Measurements from ENCODE around the gene SYNRG. TPM values are rescaled to one million over a fixed set of nuclear protein-coding genes. Genes with fewer than 3 reads are reported as not detected.

The SYNRG gene
- total and polyA plus RNA-seq, 2 of the 13 experiments (the other 11 are each of a cell fraction or from before 2014, with no cell fraction given) = 7.3 to 8.7 TPM

GRCh38 chr17:37643118-37643766 is 34.0 kb upstream of the SYNRG start, which contains the start of gene DDX52 (continued):
- TF ChIP-seq ZNF512B (CRISPR knock-in tag; IDR thresholded peaks at IDR 0.05; ENCODE audit: borderline replicate concordance) = no peak
- TF ChIP-seq IKZF4 (CRISPR knock-in tag; IDR thresholded peaks at IDR 0.05; ENCODE audit: borderline replicate concordance, low read depth, not compliant biosample characterization) = no peak
- no peak for TF ChIP-seq CHD4 (IDR thresholded peaks at IDR 0.05; ENCODE audit: borderline replicate concordance, low read length)
- no peak for TF ChIP-seq ZNF543 (CRISPR knock-in tag; IDR thresholded peaks at IDR 0.05)
- TF ChIP-seq GFI1 (CRISPR knock-in tag; IDR thresholded peaks at IDR 0.05; ENCODE audit: borderline replicate concordance) = no peak
- TF ChIP-seq ZNF790 (CRISPR knock-in tag; IDR thresholded peaks at IDR 0.05; ENCODE audit: borderline replicate concordance) = no peak
- no peak for TF ChIP-seq ZNF644 (CRISPR knock-in tag; IDR thresholded peaks at IDR 0.05; ENCODE audit: low read depth)
- TF ChIP-seq ARID3A (IDR thresholded peaks at IDR 0.05; ENCODE audit: low read depth, low read length) = no peak
- TF ChIP-seq CEBPZ (IDR thresholded peaks at IDR 0.05; ENCODE audit: low read length) = no peak
- no peak for TF ChIP-seq TFAP4 (IDR thresholded peaks at IDR 0.05; ENCODE audit: borderline replicate concordance, low read depth)
- TF ChIP-seq ZSCAN20 (CRISPR knock-in tag; IDR thresholded peaks at IDR 0.05; ENCODE audit: borderline replicate concordance) = no peak
- no peak for TF ChIP-seq ZBTB37 (CRISPR knock-in tag; IDR thresholded peaks at IDR 0.05)
- TF ChIP-seq SIX1 (CRISPR knock-in tag; IDR thresholded peaks at IDR 0.05; ENCODE audit: borderline replicate concordance) = no peak
- TF ChIP-seq HOXA3 (CRISPR knock-in tag; IDR thresholded peaks at IDR 0.05) = peak; percentile 78
- no peak for TF ChIP-seq SOX6 (IDR thresholded peaks at IDR 0.05)
- TF ChIP-seq SOX6 (CRISPR knock-in tag; IDR thresholded peaks at IDR 0.05) = 0 out of 2 replicates have a peak, but pooled peaks have one; percentile 30
- TF ChIP-seq ELF1 (CRISPR knock-in tag; IDR thresholded peaks at IDR 0.05) = 0 out of 2 replicates have a peak, but pooled peaks have one; percentile 20

All from HepG2 (cell line).